SK-N-SH (cell line): Measurements from ENCODE around the gene CYSTM1.

Source experiments
- CHD2 ChIP-seq: fragments of 150-350 bp; IDR thresholded peaks from 2 replicates; pipeline ENCODE4 v1.6.1; 2018; ENCODE audit warnings: low read length; ENCODE audit not compliant: partially characterized antibody
- SIN3A ChIP-seq: IDR thresholded peaks from 2 replicates; pipeline ENCODE4 v1.6.1; 2012; ENCODE audit warnings: low read depth, mild to moderate bottlenecking, low read length, moderate library complexity, borderline replicate concordance
- SMC3 ChIP-seq: IDR thresholded peaks from 2 replicates; pipeline ENCODE4 v1.6.1; 2012; ENCODE audit warnings: low read depth, low read length, improper control_type of control experiment
- TAF1 ChIP-seq: IDR thresholded peaks from 2 replicates; pipeline ENCODE4 v1.6.1; 2012; ENCODE audit warnings: low read depth, mild to moderate bottlenecking, low read length, moderate library complexity, borderline replicate concordance
- TF ChIP-seq, protein P1 (sequence below): fragments of 200-600 bp; sonication (generic); IDR thresholded peaks from 2 replicates; pipeline ENCODE4 v1.6.1; 2017; ENCODE audit warnings: antibody characterized with exemption, mild to moderate bottlenecking, moderate library complexity
- TF ChIP-seq, protein P2 (sequence below): fragments of 150-350 bp; IDR thresholded peaks from 2 replicates; pipeline ENCODE4 v1.6.1; 2017; ENCODE audit warnings: antibody characterized with exemption, low read length, low read depth, borderline replicate concordance

DNA sequence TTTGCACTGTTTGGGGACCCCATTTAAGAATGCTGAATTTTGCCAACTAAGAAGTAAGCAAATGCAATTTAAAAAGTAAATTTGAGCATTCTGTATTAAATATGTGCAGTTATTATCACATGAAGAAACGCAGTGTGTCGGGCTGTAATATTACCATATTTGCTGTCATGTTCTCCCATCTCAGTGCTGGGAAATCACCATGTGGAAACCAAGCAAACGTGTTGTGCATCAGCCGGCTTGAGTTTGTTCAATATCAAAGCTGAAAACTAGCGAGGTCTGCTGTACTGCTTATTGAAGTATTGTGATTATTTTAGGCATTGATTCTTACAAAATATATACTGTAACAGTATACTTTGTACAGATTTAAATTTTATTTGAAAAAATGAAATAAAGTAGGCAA lies 46.6 kb upstream of the CYSTM1 start:
- TF ChIP-seq SIN3A: no peak
- TF ChIP-seq, protein P1, sequence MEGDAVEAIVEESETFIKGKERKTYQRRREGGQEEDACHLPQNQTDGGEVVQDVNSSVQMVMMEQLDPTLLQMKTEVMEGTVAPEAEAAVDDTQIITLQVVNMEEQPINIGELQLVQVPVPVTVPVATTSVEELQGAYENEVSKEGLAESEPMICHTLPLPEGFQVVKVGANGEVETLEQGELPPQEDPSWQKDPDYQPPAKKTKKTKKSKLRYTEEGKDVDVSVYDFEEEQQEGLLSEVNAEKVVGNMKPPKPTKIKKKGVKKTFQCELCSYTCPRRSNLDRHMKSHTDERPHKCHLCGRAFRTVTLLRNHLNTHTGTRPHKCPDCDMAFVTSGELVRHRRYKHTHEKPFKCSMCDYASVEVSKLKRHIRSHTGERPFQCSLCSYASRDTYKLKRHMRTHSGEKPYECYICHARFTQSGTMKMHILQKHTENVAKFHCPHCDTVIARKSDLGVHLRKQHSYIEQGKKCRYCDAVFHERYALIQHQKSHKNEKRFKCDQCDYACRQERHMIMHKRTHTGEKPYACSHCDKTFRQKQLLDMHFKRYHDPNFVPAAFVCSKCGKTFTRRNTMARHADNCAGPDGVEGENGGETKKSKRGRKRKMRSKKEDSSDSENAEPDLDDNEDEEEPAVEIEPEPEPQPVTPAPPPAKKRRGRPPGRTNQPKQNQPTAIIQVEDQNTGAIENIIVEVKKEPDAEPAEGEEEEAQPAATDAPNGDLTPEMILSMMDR: no peak
- TF ChIP-seq CHD2: no peak
- no peak for TF ChIP-seq TAF1
- TF ChIP-seq, protein P2, sequence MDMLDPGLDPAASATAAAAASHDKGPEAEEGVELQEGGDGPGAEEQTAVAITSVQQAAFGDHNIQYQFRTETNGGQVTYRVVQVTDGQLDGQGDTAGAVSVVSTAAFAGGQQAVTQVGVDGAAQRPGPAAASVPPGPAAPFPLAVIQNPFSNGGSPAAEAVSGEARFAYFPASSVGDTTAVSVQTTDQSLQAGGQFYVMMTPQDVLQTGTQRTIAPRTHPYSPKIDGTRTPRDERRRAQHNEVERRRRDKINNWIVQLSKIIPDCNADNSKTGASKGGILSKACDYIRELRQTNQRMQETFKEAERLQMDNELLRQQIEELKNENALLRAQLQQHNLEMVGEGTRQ: no peak
- TF ChIP-seq SMC3: no peak
